ENCODE results near the gene EFL1. TPM values are rescaled to one million over a fixed set of nuclear protein-coding genes. Genes with fewer than 3 reads are reported as not detected.

Gene EFL1
- total RNA-seq, 4 donors from 2014 or later: 12.9 to 25.1 (median 15.2) TPM

DNA sequence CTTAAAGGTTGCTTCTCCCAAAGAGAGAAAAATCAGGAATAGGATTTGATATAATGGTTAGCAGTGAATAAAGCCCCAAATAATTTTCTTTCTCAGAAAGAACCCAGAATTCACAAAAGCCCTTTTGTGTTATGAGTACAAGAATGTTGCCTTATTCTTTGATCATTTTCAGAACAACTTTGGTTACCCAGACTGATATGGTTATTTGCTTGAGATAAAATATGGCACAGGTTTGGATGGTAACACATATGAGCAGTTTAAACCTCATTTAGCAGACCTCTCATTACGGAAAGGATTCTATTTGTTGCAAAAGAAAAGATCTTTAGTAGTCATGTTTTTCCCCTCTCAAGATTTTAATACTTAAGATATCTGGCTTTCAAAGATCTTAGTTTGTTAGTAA, 111.9 kb downstream of the EFL1 start:
- Histone ChIP-seq H3K27ac (no peak overlapping the region), H3K4me3 (no peak overlapping the region), H3K9me3 (no peaks in the 10 kb centered on the region), H3K27me3 (no peaks in the 10 kb centered on the region), H3K4me1 (peaks cover 4 to 11% of the 10 kb centered on the region in 2 donors), H3K36me3 (peaks cover 0 to 7% of the 10 kb centered on the region in 2 donors)
- in situ Hi-C loops (cut with MboI; ENCODE audit: low sequenced_read_pairs in 4 of 4): no loop called here
- ATAC-seq: no peak
- no peak for DNase-seq
- intact Hi-C loops (cut with DNase I; ENCODE audit: low total_unique reads): no loop called here
- TF ChIP-seq POLR2A (IDR thresholded peaks at IDR 0.05): no peak
- no peak for TF ChIP-seq CTCF (IDR thresholded peaks at IDR 0.05 in 4 of 5, conservative IDR thresholded peaks at IDR 0.05 in 1 of 5)

DNA sequence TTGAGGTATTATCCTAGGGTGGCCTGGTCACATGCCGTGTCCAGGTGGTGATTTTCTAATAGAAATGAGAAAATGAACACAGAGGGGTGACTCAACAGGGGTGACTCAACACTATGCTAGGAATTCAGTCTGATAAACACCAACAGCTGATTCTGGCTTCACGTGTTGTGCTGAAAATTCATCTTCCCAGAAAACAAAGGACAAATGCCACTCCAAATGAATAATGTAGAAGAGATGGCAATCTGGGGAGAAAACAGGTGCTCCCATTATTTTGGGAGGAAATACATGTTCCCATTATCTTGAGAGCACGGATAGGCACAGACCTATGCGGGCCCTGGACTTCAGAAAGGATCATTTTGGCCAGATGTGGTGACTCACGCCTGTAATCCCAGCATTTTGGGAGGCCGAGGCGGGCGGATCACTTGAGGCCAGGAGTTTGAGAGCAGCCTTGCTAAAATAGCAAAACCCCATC, 115.5 kb downstream of the EFL1 start:
- in situ Hi-C loops (cut with MboI; ENCODE audit: low sequenced_read_pairs in 4 of 4) (no loop called here), intact Hi-C loops (cut with DNase I; ENCODE audit: low total_unique reads) (loop anchor here (10.0 kb wide), 1 partner anchor 102 kb away; the partner anchor contains the start of gene MEX3B)
- ATAC-seq (peak; percentile 73 to 75), DNase-seq (peak in 1 of 2 donors; percentile 25)
- Histone ChIP-seq H3K9me3 (no peaks in the 10 kb centered on the region), H3K27ac (peak overlapping the region; percentile 21 to 58 (median 46)), H3K36me3 (peaks cover 0 to 7% of the 10 kb centered on the region in 2 donors), H3K4me3 (no peak overlapping the region), H3K4me1 (peaks cover 4 to 11% of the 10 kb centered on the region in 2 donors), H3K27me3 (no peaks in the 10 kb centered on the region)
- TF ChIP-seq CTCF (IDR thresholded peaks at IDR 0.05 in 4 of 5, conservative IDR thresholded peaks at IDR 0.05 in 1 of 5) (no peak), POLR2A (IDR thresholded peaks at IDR 0.05) (no peak)

DNA sequence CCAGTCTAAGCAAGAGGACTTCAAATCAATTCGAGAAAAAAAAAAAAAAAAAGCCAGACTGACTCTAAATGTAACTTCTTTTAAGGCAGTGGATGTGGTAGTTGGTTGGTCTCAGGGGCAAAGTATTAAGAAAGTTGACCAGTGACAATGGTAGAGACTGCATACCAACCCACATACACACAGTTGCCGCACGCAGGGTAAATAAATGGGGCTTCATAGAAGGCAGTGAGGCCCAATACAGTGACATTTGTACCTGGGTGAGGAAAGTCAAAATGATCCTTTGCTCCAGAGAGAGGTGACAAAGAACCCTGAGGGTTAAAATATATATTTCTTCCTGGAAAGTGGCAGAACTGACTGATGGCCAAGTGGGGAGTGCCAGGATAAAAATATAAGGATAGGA, 116.0 kb downstream of the EFL1 start:
- Histone ChIP-seq H3K36me3 (peaks cover 0 to 7% of the 10 kb centered on the region in 2 donors), H3K27ac (peak overlapping the region; percentile 21 to 58 (median 46)), H3K4me3 (no peak overlapping the region), H3K4me1 (peaks cover 4 to 11% of the 10 kb centered on the region in 2 donors), H3K27me3 (no peaks in the 10 kb centered on the region), H3K9me3 (no peaks in the 10 kb centered on the region)
- no peak for TF ChIP-seq CTCF (IDR thresholded peaks at IDR 0.05 in 4 of 5, conservative IDR thresholded peaks at IDR 0.05 in 1 of 5)
- TF ChIP-seq POLR2A (IDR thresholded peaks at IDR 0.05): no peak
- intact Hi-C loops (cut with DNase I; ENCODE audit: low total_unique reads): loop anchor here (10.0 kb wide), 1 partner anchor 102 kb away; the partner anchor contains the start of gene MEX3B
- in situ Hi-C loops (cut with MboI; ENCODE audit: low sequenced_read_pairs in 4 of 4): no loop called here
- DNase-seq: no peak
- peak; percentile 21 to 34 for ATAC-seq

DNA sequence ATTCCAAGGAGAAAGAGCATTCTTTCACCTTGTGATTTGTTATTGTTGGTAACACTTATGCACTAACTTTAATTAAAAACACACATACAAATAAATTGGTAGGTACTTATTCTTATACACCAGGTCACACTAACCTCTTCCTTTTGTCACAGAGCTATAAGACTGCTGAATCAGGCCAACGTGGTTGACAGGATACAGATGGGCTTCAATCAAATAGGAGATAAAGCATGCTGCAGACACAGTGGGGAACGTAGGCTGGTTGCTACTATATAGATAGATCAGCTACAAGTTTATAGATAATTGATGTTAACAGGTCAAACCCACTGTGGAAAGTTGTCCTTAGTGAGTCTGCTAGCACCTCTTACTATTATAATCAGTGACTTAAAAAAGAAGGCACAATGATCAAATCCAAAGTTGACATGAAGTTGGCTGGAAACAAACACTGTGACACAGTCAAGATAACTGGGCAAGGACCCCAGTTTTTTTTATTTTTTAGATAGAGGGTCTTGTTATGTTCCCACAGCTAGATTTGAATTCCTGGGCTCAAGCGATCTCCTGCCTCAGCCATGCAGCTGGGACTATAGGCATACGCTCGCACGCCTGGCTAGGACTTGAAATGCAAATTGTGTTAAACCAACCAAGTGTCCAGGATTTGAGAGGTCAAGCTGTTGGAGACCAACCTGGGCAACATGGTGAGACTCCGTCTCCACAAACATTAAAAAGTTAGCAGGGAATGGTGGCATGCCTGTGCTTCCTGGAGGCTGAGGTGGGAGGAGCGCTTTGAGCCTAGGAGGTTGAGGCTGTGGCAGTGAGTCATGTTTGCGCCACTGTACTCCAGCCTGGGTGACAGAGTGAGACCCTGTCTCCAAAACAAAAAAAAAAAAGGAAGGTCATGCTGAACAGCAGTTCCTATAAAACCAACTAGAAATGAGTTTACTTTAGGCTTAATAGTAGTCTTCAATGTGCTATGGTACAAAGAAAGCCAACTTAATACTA, 118.8 kb downstream of the EFL1 start:
- H3K4me1 ChIP-seq: peaks cover 4 to 11% of the 10 kb centered on the region in 2 donors
- no peak overlapping the region for H3K27ac ChIP-seq
- H3K36me3 ChIP-seq: peaks cover 0 to under 1% of the 10 kb centered on the region in 2 donors
- TF ChIP-seq CTCF (IDR thresholded peaks at IDR 0.05 in 4 of 5, conservative IDR thresholded peaks at IDR 0.05 in 1 of 5) (no peak), POLR2A (IDR thresholded peaks at IDR 0.05) (no peak)
- no peak overlapping the region for H3K4me3 ChIP-seq
- no peaks in the 10 kb centered on the region for H3K9me3 ChIP-seq
- ATAC-seq (no peak), DNase-seq (no peak)
- no peaks in the 10 kb centered on the region for H3K27me3 ChIP-seq
- intact Hi-C loops (cut with DNase I; ENCODE audit: low total_unique reads) (loop anchor here (5.0 to 10.0 kb wide), 2 partner anchors 54 to 99 kb away; partner anchors contain the start of gene MEX3B), in situ Hi-C loops (cut with MboI; ENCODE audit: low sequenced_read_pairs in 4 of 4) (no loop called here)

Measured in gastrocnemius medialis (tissue), 4 donors.